Tongue (tissue), 2 donors: ENCODE data around the gene LVRN. TPM values are rescaled to one million over a fixed set of nuclear protein-coding genes. Genes with fewer than 3 reads are reported as not detected.

Source experiments
- DNase-seq: peaks from one replicate; pipeline ENCODE4 v3.0.0-alpha.2; 2015
- total RNA-seq: library from RNA; depleted of rRNA; stranded (reverse); fragments of >200 nt; gene quantifications from one replicate; pipeline ENCODE4 v1.2.3, GENCODE V29; 2014

LVRN gene
- total RNA-seq, 1 donor from 2014 or later, result 2.1 TPM

- DNase-seq, result peak; percentile 37
These were observed 665 bp upstream of the LVRN start for GRCh38 chr5:115961381-115962238.

DNA sequence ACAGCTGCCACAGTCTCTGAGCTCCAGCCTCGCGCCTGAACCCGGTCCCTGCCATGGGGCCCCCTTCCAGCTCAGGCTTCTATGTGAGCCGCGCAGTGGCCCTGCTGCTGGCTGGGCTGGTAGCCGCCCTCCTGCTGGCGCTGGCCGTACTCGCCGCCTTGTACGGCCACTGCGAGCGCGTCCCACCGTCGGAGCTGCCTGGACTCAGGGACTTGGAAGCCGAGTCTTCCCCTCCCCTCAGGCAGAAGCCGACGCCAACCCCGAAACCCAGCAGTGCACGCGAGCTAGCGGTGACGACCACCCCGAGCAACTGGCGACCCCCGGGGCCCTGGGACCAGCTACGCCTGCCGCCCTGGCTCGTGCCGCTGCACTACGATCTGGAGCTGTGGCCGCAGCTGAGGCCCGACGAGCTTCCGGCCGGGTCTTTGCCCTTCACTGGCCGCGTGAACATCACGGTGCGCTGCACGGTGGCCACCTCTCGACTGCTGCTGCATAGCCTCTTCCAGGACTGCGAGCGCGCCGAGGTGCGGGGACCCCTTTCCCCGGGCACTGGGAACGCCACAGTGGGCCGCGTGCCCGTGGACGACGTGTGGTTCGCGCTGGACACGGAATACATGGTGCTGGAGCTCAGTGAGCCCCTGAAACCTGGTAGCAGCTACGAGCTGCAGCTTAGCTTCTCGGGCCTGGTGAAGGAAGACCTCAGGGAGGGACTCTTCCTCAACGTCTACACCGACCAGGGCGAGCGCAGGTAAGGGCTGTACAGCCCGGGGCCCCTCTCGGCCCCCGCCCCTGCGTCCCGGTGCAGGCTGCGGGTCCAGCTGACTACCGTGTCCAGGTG lies 509 bp downstream of the LVRN start:
- peak; percentile 30 for DNase-seq

DNA sequence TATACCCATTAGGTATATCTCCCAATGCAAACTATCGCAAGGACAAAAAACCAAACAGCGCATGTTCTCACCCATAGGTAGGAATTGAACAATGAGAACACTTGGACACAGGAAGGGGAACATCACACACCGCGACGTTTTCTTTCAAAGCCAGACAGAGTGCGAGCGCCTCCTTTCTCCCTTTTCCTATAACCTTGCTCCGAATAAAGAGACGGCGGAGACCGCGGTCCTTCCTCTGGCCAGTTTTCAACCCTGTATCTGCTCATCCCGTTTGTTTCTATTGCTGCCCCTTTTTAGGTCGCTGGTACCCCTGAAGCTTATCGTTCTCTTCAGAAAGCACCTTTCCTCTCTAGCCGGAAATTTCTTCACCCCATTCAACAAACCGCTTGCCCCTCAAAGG lies 1.3 kb downstream of the LVRN start:
- peak; percentile 25 for DNase-seq

DNA sequence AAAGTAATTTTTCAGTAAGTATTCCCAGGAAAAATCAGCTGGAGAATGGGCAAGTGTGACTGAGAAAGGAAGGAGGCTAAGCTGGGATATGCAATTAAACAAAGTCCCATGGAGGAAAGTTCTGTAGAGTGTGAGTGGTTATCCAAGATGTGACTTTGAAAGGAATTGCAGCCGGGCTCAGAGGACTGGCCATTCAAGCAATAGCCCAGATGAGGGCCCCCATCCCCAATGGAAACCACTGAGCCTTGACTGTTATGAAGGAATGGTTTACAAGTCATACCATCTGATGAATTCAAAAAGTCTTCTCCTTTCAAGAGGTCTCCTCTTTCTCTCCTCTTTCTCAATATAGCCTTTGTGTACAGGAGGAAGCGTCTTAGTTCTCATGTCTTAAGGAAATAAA lies 6.5 kb downstream of the LVRN start:
- DNase-seq, result no peak

GRCh38 chr5:115977096-115977495 lies 14.8 kb downstream of the LVRN start:
- DNase-seq, result no peak

DNA sequence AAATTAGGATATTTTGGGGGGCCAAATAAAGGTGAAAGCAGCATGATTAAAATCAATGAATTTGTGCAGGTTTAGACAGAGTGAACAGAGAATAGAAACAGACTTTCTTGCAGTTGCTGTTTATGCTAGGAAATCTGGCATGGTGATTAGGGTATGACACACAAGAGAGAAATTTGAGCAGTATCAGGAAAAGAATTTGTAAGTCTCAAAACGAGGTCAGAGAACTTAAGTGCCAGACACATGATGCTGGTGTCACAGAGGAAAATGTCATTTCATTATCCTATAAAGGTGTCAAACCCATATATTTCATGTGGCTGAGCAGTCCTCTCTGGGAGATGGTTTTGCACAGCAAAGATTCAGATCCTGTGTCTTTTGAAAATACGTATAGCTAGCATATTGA lies 15.7 kb downstream of the LVRN start:
- DNase-seq, result peak; percentile 48

DNA sequence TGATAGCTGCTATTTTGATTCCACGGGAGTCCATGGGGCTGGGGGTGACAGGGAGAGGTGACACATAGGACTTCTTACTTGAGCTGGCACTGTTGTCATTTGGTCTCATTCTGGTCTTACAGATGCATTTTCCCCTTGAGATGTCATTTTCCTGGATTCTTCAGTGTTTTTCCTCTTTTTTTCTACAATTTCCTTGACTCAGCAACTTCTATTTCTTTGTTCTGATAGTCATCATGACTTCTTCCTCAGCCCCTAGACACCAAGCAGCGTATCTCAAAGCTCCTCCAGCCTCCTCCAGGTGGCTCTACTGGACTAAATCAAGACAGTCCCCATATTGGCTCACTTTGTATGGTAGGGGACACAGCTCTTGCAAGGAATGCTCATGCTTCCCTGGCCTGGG lies 16.5 kb downstream of the LVRN start:
- no peak for DNase-seq

GRCh38 chr5:115979201-115980041 lies 17.1 kb downstream of the LVRN start:
- DNase-seq, result peak; percentile 18

DNA sequence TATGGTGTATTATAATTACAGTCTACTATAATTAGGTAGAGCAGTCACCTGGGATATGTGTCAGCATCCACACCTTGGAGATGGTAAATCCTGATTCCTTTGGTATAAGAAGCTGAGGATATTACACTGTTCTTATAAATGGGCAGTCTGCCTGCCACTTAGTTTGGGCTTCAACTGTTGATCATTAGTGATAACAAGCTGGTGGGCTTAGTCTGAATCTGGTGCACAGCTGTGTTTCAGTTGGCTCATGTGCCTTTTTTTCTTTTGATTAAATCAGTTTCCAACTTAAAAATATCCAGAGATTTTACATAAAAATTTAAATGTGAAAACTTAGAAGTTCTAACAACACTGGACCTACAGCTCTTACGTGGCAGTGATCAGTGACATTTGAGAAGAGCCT lies 21.2 kb downstream of the LVRN start:
- no peak for DNase-seq

DNA sequence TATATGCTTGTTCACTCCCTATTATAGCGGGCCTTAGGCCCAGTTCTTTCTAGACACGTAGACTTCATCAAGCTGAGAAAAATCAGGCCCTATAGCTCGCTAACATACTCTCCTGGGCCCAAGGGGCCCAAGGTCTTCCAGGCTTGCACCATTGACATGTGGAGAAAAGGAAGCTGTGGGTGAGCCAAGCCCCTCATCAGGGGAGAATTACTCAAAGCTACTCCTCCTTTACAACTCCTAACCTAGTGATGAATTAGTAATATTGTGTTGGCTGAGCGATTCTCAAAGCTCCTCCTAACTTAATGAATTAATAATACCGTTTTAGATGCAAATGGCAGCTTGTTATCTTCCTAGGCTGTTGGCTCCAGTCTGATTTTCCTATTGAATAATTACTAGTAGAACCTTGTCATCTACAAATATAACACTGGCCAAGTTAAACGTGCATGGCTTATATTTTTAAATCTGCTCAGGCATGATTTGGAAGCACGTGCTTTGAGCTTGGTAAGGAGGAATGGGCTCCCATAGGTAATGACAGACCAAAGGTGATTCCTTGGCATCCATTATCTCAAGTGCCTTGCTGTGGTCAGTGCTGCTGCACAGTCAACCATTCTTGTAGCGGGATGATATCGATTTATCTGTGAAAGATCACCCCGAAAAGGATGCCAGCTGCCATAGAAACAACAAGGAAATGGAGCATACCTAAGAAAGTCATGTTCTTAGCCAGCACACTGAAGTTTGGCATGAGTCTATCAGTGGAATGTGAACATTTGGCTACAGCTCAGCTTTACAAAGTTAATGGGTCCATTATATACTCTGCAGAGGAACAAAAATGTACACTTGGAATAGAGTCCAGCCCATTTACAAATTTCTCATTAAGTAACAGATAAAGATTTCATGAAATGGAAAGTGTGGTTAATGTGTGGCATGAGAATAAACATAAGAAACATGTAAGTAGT lies 23.8 kb downstream of the LVRN start:
- DNase-seq, result peak; percentile 37

DNA sequence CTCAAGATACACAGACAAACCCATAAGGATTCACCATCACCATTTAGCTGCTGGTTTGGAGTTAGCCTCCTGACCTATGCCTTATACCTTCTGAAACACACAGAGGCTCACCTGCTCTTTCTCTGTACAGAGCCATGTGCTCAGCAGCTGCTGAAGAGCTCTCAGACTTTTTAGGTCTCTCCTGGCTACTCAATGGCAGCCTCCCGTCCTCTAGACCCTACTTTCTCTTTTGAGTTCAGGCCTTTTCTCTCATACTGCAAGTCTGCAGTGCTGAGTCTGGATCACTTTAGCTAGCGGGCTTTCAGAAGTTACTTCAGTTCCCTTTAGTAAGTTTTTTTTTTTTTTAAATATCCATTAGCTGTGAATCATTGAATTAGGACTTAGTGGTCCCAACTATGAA lies 25.7 kb downstream of the LVRN start:
- DNase-seq, result no peak

- DNase-seq, result no peak
These were observed 30.6 kb downstream of the LVRN start for GRCh38 chr5:115992848-115993350.

GRCh38 chr5:115995351-115995750 lies 33.1 kb downstream of the LVRN start:
- no peak for DNase-seq

- no peak for DNase-seq
These were observed 40.0 kb downstream of the LVRN start for GRCh38 chr5:116002116-116002906.

DNA sequence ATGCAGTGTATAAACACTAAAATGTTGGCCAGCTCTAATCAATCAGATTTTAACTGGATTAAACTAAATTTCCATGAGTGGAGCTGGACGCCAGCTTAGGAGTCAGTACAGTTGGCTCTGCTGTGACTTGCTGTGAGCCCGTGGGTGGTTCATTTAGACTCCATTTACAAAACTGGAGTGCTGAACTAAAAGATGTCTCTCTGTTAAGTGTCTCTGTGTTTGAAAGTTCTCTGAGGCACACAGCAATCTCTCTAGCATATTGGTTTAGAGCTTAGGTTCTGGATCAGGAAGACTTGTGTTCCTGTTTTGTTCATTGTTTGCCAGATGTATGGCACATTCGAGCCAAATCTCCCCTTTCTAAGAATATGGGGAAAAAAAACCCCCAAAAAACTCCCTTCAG lies 42.0 kb downstream of the LVRN start:
- no peak for DNase-seq

GRCh38 chr5:116009806-116010205 lies 47.5 kb downstream of the LVRN start:
- DNase-seq, result no peak

- no peak for DNase-seq
These were observed 48.8 kb downstream of the LVRN start for GRCh38 chr5:116011046-116011445.

GRCh38 chr5:116013207-116013785 lies 51.0 kb downstream of the LVRN start:
- no peak for DNase-seq

DNA sequence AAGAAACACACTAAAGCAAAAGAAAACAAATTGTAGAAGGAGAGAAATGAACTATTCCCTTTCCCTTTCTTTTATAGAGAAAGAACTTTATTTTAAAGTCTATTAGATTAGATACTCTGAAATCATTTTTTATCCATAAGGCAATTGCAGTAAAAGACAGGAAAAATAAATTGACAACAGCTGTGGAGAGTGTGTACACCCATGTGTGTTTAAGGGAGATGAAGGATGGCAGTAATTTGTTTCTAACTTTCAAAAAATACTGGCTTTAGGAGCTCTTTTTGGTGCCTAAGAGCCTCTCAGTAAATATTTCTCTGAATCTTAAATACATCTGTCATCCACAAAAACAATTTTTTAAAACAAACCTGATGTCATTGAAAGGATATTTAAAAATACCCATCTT lies 51.7 kb downstream of the LVRN start:
- no peak for DNase-seq

- DNase-seq, result no peak
These were observed 61.3 kb downstream of the LVRN start for GRCh38 chr5:116023619-116024018.
